CD4-positive, alpha-beta T cell treated with Interleukin-17A for 1 hour (primary cell): ENCODE results near the gene FAM135A.
A peak's percentile ranks its signal among the peaks of the same experiment; 100 is the strongest.
"Not testable (repeated sequence)": the region's sequence is repeated elsewhere in the genome, so short reads cannot be mapped to it uniquely, and the experiment has no call there.

Source experiments
- DNase-seq: peaks from one replicate; pipeline ENCODE4 v3.0.0-alpha.2; 2020

Gene FAM135A

DNA sequence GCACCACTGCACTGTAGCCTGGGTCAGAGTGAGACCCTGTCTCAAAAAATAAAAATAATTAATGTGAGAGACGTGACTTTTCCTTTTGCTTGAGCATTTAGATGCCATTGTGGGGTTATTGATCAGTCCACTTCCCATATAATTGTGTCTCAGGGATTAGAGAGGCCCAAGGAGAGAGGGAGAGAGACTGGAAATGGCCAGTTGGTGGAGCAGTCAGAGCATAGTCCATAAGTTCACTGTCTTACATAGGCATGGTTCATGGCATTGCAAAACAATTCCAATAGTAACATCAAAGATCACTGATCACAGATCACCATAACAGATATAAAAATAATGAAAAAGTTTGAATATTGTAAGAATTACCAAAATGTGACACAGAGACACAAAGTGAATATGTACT is 138.3 kb downstream of the FAM135A start:
- DNase-seq: no peak

- DNase-seq: not testable (repeated sequence)
Measured at GRCh38 chr6:70552286-70552940, 139.1 kb downstream of the FAM135A start.

DNA sequence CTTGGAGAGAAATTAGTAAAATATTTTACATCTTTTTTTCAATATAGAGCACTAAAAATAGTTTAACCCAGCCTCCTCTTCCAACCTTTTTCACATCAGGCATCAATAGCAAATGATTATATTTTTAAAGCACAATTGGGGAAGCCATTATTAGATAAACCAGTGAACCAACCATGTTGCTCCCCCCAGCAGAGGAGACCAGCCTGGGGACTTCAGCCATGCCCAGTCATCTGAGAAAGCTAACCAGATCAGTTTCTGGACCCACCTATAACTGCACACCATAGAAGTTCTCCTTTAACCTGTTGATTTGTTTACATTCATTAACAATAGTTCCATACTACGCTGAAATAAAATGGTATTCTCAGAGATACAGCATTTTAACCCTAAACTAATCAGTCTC is 139.7 kb downstream of the FAM135A start:
- DNase-seq: no peak

GRCh38 chr6:70557998-70558397 is 144.7 kb downstream of the FAM135A start:
- no peak for DNase-seq

GRCh38 chr6:70562401-70562800 is 149.1 kb downstream of the FAM135A start:
- DNase-seq: not testable (repeated sequence)

DNA sequence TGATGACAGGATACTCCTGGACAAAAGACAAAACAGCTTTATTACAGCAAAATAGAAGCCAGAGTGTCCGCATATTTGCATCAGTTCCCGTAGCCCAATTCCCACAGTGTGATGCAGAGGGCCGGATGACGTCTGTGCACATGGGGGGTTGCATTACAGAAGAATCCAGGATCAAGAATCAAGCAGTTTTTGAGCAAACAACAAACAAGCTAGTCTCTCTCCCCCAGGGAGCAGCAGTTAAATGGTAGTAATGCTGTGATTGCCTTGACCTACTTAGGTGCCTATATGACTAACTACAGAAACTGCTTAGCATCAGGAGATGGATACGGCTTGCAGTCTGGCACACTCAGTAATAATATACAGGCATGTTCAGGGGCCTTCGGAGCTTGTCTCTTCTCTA is 150.2 kb downstream of the FAM135A start:
- no peak for DNase-seq

DNA sequence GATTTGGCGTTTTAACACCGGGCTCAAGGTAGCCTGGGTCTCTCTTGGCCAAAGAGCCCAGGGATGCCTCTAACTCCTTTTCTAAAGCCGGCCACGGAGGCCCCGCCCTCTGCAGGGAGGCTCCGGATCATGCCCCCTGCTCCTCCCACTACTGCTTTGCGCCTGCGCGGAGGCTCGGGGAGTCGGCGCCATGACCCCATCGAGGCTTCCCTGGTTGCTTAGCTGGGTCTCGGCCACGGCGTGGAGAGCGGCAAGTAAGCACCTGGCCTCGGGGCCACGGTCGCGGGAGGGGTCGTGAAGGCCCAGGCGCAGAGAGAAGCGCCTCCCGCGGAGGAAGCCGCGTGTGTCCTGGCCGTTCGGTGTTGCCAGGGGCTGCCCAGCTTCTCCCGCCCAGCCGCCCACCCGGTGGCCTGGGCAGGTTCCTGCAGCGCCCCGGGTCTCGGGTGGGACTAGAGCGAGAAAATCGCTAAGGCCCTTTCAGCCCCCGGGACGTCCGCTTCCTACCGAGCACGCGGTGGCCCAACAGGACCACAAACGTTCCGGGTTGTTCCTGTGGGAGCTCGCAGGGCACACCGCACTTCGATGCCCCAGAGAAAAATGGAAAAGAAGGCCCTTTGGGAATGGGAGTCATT is 153.6 kb downstream of the FAM135A start, which contains the start of gene SDHAF4:
TSS of gene SDHAF4 (plus strand) at position 180 of the 632 bp plus-strand sequence. CDS start at position 191, 11 bp downstream.
- peak; percentile 94 for DNase-seq

GRCh38 chr6:70574643-70575042 is 161.3 kb downstream of the FAM135A start:
- DNase-seq: no peak

- DNase-seq: no peak
Measured at GRCh38 chr6:70575899-70576495, 162.7 kb downstream of the FAM135A start.

DNA sequence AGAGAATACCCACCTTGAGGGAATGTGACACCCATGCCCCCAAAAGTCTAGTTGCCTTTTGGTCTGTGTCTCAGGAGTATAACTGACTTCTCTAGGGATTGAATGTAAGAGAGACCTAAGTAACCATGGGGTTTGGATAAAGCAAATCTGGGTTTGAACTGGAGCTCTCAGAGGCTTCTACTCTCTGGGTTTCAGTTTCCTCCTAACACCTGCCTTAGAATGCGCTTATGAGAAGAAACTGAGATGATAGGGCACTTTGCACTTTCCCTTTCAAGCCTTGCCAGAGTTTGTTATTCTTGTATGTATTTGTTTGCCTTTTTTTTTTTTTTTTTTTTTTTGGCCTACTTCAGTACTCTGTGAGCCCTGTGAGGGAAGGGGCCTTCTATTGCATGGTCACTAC is 172.8 kb downstream of the FAM135A start:
- no peak for DNase-seq

DNA sequence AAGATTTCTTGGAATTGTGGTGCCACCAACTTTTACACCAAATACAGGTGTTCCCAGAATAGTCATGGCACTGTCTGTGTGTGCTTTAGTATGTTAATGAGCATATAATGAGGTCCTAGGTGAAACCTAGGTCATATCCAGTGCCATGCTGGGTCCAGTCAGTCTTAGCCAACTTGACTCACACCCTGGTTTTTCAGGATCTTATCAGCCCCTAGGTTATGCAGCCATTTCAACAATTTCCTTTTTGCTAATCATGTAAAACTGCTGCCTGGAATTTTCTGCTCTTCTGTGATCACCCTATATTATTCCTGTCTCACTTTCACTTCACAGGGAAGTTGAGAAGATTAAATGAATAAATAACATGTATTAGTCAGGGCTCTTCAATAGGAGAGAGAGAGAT is 177.1 kb downstream of the FAM135A start:
- DNase-seq: no peak

GRCh38 chr6:70592391-70593117 is 179.2 kb downstream of the FAM135A start:
- no peak for DNase-seq

DNA sequence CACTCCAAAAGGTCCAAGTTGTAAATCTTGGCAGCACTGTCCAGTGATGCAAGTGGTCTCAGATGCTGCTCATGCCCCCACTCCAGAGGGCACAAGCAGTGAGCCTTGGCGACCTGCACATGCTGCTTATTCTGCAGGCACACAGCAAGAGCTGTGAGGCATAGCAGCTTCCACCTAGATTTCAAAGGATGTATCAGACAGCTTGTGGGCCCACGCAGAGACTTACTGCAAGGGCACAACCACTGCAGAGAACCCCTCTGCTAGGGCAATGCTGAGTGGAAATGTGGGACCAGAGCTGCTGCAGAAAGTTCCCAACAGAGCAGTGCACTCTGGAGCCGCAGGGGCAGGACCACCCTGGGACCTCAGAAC is 179.8 kb downstream of the FAM135A start:
- DNase-seq: no peak

- peak; percentile 10 for DNase-seq
Measured at GRCh38 chr6:70599187-70599586, 185.9 kb downstream of the FAM135A start.

DNA sequence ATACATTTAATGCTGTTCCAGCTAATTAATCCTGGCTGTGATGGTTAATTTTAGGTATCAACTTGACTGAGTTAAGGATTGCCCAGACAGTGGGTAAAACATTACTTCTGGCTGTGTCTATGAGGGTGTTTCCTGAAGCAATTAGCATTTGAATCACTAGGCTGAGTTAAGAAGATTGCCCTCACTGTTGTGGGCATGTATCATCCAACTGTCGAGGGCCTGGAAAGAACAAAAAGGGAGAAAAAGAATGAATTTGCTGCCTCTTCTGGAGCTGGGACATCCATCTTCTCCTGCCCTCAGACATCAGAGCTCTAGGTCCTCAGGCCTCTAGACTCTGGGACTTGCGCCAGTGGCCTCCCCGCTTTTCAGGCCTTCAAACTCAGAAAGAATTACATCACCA is 187.7 kb downstream of the FAM135A start:
- no peak for DNase-seq

DNA sequence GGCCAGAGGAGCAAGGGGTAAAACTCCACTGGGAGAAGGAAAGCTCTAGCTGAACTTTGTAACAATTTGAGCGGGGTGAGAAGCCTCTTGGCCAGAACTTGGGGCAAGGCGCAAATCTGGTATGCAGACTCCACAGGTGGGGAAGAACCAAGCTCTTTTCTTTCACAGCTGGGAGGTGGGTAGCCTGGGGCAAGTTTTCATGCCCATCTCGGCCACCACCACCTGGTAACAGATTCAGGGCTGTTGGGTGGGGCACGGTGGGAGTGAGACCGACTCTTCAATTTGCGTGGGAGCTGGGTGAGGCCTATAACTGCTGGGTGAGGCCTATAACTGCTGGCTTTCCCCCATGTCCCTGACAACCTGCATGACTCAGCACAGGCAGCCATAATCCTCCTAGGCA is 190.9 kb downstream of the FAM135A start:
- no peak for DNase-seq

GRCh38 chr6:70607371-70607770 is 194.1 kb downstream of the FAM135A start:
- DNase-seq: not testable (repeated sequence)

- DNase-seq: not testable (repeated sequence)
Measured at GRCh38 chr6:70609181-70609580, 195.9 kb downstream of the FAM135A start.
